Chondrocyte (in vitro differentiated cells): ENCODE measurements around the gene ZW10. TPM values are rescaled to one million over a fixed set of nuclear protein-coding genes. Genes with fewer than 3 reads are reported as not detected.

Source experiments
- DNase-seq: peaks from one replicate; pipeline ENCODE4 v3.0.0; 2021; ENCODE audit warnings: mixed read lengths, low spot score
- H3K27ac Mint-ChIP-seq: one replicate; pipeline ENCODE4 v1.8.0; 2021; ENCODE audit warnings: mild to moderate bottlenecking, moderate library complexity, mixed read lengths; ENCODE audit not compliant: unreplicated experiment
- H3K27me3 Mint-ChIP-seq: 2 replicates; pipeline ENCODE4 v1.8.0; 2021; ENCODE audit warnings: low read depth, mixed read lengths
- H3K36me3 Mint-ChIP-seq: 2 replicates; pipeline ENCODE4 v1.8.0; 2021; ENCODE audit warnings: low read depth, mixed read lengths
- H3K4me1 Mint-ChIP-seq: 2 replicates; pipeline ENCODE4 v1.8.0; 2021; ENCODE audit warnings: low read depth, mild to moderate bottlenecking, mixed read lengths
- H3K4me3 Mint-ChIP-seq: one replicate; pipeline ENCODE4 v1.8.0; 2021; ENCODE audit warnings: mild to moderate bottlenecking, moderate library complexity, mixed read lengths; ENCODE audit not compliant: unreplicated experiment
- H3K9me3 Mint-ChIP-seq: 2 replicates; pipeline ENCODE4 v1.8.0; 2021; ENCODE audit warnings: low read depth, mixed read lengths
- CTCF ChIP-seq: fragments of 200-600 bp; sonication (generic); IDR thresholded peaks from 2 replicates; pipeline ENCODE4 v1.5.0; 2021; ENCODE audit warnings: antibody characterized with exemption, mild to moderate bottlenecking, moderate library complexity
- total RNA-seq: library from RNA; stranded (reverse); gene quantifications from 3 replicates; pipeline ENCODE4 v1.2.1, GENCODE V29; 2021

ZW10 gene
- total RNA-seq, 1 donor from 2014 or later = 11.7 TPM

- Mint-ChIP-seq H3K4me3 (no peak overlapping the region), H3K36me3 (no peaks in the 10 kb centered on the region), H3K9me3 (no peaks in the 10 kb centered on the region), H3K27me3 (peaks cover 8% of the 10 kb centered on the region), H3K4me1 (peaks cover 7% of the 10 kb centered on the region), H3K27ac (no peak overlapping the region)
- DNase-seq = no peak
- no peak for TF ChIP-seq CTCF
Observed at GRCh38 chr11:113684496-113684895, 89.0 kb downstream of the ZW10 start.

GRCh38 chr11:113683481-113684046 lies 89.9 kb downstream of the ZW10 start:
- Mint-ChIP-seq H3K27ac (no peak overlapping the region), H3K36me3 (no peaks in the 10 kb centered on the region), H3K4me3 (no peak overlapping the region), H3K9me3 (no peaks in the 10 kb centered on the region), H3K27me3 (peaks cover 11% of the 10 kb centered on the region), H3K4me1 (peaks cover 7% of the 10 kb centered on the region)
- TF ChIP-seq CTCF = no peak
- DNase-seq = no peak

Other genes with a start within 250 kb of the ZW10 start
- gene TMPRSS5, start 67.4 kb downstream of the ZW10 start, total RNA-seq = 0.33 to 0.92 TPM (median 0.37 TPM) in 3 replicates
- not detected in 3 replicates for gene CLDN25, start 6.1 kb upstream of the ZW10 start, total RNA-seq
- 27.0 to 34.1 TPM (median 33.3 TPM) in 3 replicates for gene USP28, start 101.9 kb upstream of the ZW10 start, total RNA-seq
- not detected in 3 replicates for gene HTR3B, start 131.1 kb upstream of the ZW10 start, total RNA-seq
- gene HTR3A, start 201.4 kb upstream of the ZW10 start, total RNA-seq = not detected in 3 replicates